Hepatocyte (in vitro differentiated cells): ENCODE results near the gene FBXW10. TPM values are rescaled to one million over a fixed set of nuclear protein-coding genes. Genes with fewer than 3 reads are reported as not detected.
"Not testable (repeated sequence)": the region's sequence is repeated elsewhere in the genome, so short reads cannot be mapped to it uniquely, and the experiment has no call there.

ENCODE experiments used
- DNase-seq: peaks from one replicate; pipeline ENCODE4 v3.0.0-alpha.2; 2016; ENCODE audit warnings: low spot score
- H2AFZ ChIP-seq: fragments of 200-600 bp; sonication (generic); 2 replicates; pipeline ENCODE4 v1.6.0; 2016; ENCODE audit warnings: antibody characterized with exemption, mild to moderate bottlenecking
- H3K27ac ChIP-seq: fragments of 200-600 bp; sonication (generic); 2 replicates; pipeline ENCODE4 v1.5.1; 2016; ENCODE audit warnings: mild to moderate bottlenecking
- H3K27me3 ChIP-seq: fragments of 200-600 bp; sonication (generic); 2 replicates; pipeline ENCODE4 v1.6.1; 2016
- H3K36me3 ChIP-seq: fragments of 200-600 bp; sonication (generic); replicated peaks from 2 replicates; pipeline ENCODE4 v1.5.1; 2016; ENCODE audit warnings: low read depth; ENCODE audit not compliant: insufficient read depth
- H3K4me1 ChIP-seq: fragments of 200-600 bp; sonication (generic); 2 replicates; pipeline ENCODE4 v1.5.1; 2016; ENCODE audit warnings: mild to moderate bottlenecking, moderate library complexity; ENCODE audit not compliant: insufficient read depth
- H3K4me2 ChIP-seq: fragments of 200-600 bp; sonication (generic); 2 replicates; pipeline ENCODE4 v1.6.0; 2016
- H3K4me3 ChIP-seq: fragments of 200-600 bp; sonication (generic); 2 replicates; pipeline ENCODE4 v1.5.1; 2016; ENCODE audit warnings: mild to moderate bottlenecking
- H3K79me2 ChIP-seq: fragments of 200-600 bp; sonication (generic); 2 replicates; pipeline ENCODE4 v1.6.0; 2017; ENCODE audit warnings: mild to moderate bottlenecking
- H3K9me2 ChIP-seq: fragments of 200-600 bp; sonication (generic); replicated peaks from 2 replicates; pipeline ENCODE4 v1.6.0; 2017; ENCODE audit warnings: mild to moderate bottlenecking; ENCODE audit not compliant: insufficient read depth
- H3K9me3 ChIP-seq: fragments of 200-600 bp; sonication (generic); 2 replicates; pipeline ENCODE4 v1.5.1; 2016; ENCODE audit warnings: low read depth, mild to moderate bottlenecking
- H4K20me1 ChIP-seq: fragments of 200-600 bp; sonication (generic); 2 replicates; pipeline ENCODE4 v1.6.0; 2016; ENCODE audit warnings: mild to moderate bottlenecking; ENCODE audit not compliant: insufficient read depth, poor library complexity, severe bottlenecking
- WGBS: methylation state at CpG from one replicate; pipeline ENCODE4 v1.1.6; 2016; ENCODE audit warnings: low lambda C conversion rate; ENCODE audit errors: missing lambda C conversion rate; 5-methylcytosine and 5-hydroxymethylcytosine counted together
- polyA plus RNA-seq: library from polyadenylated mRNA; unstranded; fragments of >200 nt; fragmentation: Nextera tagmentation; extraction: Ambion mirVana; gene quantifications from 2 replicates; pipeline ENCODE4 v1.2.1, GENCODE V29; 2016
- total RNA-seq: library from RNA; depleted of rRNA; stranded (reverse); fragments of >200 nt; gene quantifications from 2 replicates; pipeline ENCODE4 v1.2.3, GENCODE V29; 2014

The FBXW10 gene
- total and polyA plus RNA-seq, 2 experiments from 2014 or later = not detected

DNA sequence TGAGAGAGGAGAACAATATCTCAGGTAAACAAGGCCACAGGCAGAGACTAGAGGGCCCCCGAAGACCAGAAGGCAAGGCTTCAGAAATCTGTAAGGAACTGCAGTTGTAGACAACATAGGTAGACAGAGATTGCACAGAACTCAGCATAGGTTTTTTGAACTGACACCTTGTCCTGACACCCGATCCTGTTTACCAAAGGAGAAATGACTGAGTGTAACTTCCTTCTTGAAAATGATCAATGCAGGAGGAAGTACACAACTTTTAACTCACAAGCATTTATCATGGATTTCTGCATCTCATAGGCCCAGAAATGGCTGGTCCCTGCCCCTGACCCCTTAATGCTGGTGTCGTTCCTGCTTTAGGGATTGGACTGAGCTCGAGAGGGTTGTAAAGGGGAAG lies 872 bp downstream of the FBXW10 start:
- not testable (repeated sequence) for H3K36me3 ChIP-seq, H3K9me3 ChIP-seq, H2AFZ ChIP-seq, H3K27me3 ChIP-seq, H3K4me1 ChIP-seq, DNase-seq, H3K9me2 ChIP-seq, H4K20me1 ChIP-seq, H3K4me2 ChIP-seq, H3K79me2 ChIP-seq, H3K4me3 ChIP-seq
- H3K27ac ChIP-seq = peak overlapping the region; percentile 54
- 52% methylated on average over 3 of the region's 4 CpGs for WGBS

DNA sequence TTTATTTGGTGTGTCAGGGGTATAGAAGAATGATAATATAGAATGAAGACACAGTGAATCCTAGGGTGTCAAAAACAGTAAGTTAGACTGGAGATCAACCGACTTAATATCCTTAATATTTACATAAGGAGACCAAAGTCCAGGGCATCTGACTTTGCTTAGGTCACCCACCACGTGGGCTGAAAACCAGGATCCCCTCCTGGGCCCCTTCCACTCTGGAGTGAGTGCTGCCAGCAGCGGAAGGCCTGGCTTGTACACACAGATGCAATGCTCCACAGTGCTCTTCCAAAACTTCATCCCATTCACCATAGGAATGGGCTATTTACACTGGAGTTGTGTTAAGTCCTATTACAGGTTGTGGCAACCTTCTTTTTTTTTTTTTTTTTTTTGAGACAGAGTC lies 2.7 kb downstream of the FBXW10 start:
- H3K9me3 ChIP-seq, H3K36me3 ChIP-seq, H3K27me3 ChIP-seq, H3K79me2 ChIP-seq, H3K4me3 ChIP-seq, H3K4me1 ChIP-seq, H4K20me1 ChIP-seq, H3K4me2 ChIP-seq, H3K9me2 ChIP-seq, H2AFZ ChIP-seq: not testable (repeated sequence)
- DNase-seq = peak; percentile 76
- 44% methylated on average over 3 of the region's 3 CpGs for WGBS
- H3K27ac ChIP-seq = peak overlapping the region; percentile 78

DNA sequence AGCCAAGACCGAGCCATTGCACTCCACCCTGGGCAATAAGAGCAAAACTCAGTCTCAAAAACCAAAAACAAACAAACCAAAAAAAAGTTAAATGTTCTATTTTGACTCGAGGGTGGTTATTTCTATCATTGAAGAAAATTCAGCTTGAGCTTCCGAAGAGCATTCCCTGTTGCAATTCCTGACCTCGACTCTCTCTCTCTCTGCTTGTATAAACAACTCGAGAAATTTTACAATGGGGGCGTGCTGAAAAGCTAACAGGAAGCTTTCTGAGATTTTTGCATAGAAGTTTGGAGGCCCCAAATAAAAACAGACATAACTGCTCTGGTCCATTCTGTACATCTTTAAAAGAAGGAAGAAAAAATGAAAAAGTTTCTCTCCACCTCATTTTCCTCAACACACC lies 3.6 kb downstream of the FBXW10 start:
- not testable (repeated sequence) for H3K9me2 ChIP-seq, H3K27me3 ChIP-seq, H4K20me1 ChIP-seq, H3K36me3 ChIP-seq, H3K79me2 ChIP-seq, H3K4me3 ChIP-seq, H2AFZ ChIP-seq, H3K9me3 ChIP-seq, H3K4me2 ChIP-seq, H3K4me1 ChIP-seq
- peak; percentile 34 for DNase-seq
- WGBS = 36% methylated on average over 6 of the region's 6 CpGs
- peak overlapping the region; percentile 78 for H3K27ac ChIP-seq

DNA sequence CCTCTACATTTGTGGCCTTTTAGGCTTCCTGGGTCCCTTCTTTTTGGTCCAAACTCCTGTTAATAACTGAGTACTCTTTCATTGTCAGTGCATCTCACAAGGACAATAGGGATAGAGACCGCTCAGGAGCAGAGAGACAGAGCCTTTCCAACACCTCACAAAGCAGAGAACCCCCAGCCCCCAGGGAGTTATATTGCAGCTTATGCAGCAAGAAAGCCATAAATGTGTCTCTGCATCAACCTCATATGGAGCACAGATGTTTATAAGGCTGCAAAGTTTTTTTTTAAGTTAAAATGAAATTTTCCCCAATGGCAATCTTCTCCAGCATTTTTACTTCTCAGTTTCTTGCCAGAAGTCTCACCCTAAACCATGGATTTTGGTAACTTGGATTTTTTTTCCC lies 6.4 kb downstream of the FBXW10 start:
- H3K36me3 ChIP-seq, H3K79me2 ChIP-seq, H3K4me3 ChIP-seq, H3K27me3 ChIP-seq, H4K20me1 ChIP-seq, H3K9me2 ChIP-seq, H3K4me1 ChIP-seq, H2AFZ ChIP-seq, H3K4me2 ChIP-seq, DNase-seq, H3K9me3 ChIP-seq: not testable (repeated sequence)
- peak overlapping the region; percentile 73 for H3K27ac ChIP-seq
- 71% methylated on average over 1 of the region's 1 CpG for WGBS

DNA sequence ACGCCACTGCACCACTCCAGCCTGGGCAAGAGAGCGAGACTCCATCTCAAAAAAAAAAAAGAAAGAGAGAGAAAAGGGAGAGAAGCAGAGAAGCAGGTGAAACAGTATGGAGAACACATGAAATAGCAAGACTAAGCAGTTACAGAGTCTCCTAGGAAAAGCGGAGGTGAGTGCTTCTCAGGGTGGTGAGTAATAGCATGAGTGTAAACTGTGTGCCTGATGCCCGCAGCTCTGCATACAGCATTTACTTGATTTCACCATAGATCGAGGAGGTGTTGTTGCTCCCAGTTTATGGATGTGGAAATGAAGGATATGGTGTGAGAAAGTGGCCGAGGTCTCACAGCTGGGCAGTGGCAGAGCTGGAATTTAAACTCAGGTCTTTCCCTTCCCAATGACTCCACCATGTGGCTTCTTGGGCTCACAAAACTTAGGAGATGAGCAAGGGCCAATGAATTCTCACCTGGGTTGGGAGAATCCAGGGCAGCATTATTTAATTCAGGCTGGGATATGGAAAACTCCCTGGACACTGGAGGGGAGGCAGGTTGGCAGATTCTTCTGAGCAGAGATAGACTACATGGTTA lies 10.1 kb downstream of the FBXW10 start:
- not testable (repeated sequence) for H3K27me3 ChIP-seq, H3K4me1 ChIP-seq, H3K4me2 ChIP-seq, H2AFZ ChIP-seq, H3K79me2 ChIP-seq, H3K4me3 ChIP-seq, H3K27ac ChIP-seq, H3K9me3 ChIP-seq, DNase-seq, H3K9me2 ChIP-seq, H3K36me3 ChIP-seq, H4K20me1 ChIP-seq
- WGBS = 87% methylated on average over 5 of the region's 6 CpGs

DNA sequence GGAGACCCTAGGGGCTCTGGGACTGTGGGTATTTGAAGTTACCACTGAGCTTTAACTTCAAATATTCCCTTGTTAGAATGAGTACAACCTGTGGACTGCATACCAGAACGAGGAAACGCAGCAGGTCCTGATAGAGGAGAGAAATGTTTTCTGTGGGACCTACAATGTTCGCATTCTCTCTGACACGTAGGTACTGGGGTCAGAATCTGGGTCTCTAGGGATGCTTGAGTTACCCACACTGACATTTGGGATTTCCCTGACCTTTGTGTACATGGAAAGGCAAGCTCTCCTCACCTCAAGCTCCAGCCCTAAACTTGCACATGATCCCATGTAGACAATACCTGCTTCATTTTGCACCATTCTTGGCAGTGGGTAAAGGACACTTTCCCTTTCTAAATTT lies 12.1 kb downstream of the FBXW10 start:
- not testable (repeated sequence) for H3K27ac ChIP-seq

DNA sequence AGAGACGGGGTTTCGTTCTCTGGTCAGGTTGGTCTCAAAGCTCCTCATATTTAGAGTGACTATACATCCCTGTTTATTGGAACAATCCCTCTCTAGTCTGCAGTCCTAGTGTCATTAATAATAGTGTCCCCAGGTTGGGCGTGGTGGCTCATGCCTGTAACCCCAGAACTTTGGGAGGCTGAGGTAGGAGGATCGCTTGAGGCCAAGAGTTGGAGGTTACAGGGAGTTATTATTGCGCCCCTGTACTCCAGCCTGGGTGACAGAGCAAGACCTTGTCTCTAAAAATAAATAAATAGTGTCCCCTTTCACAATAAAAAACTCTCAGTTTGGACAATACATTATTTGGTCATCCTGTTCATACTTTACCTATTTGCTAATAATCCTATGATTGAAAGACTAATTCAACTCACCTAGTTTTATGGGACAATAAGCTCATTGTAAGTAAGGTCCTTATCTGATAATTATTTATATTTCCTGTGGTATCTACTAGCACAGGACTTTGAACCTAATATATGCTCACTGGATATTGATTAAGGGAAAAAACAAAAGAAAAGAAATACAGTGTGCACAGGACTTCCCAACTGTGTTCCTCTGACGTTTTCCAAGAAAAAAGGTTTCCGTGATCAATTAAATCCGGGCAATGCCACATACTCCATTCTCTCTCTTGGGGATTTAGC lies 13.7 kb downstream of the FBXW10 start:
- H4K20me1 ChIP-seq, H3K4me1 ChIP-seq, H3K27me3 ChIP-seq, H3K4me2 ChIP-seq, H3K9me2 ChIP-seq, H3K79me2 ChIP-seq, H3K4me3 ChIP-seq, H3K9me3 ChIP-seq, H3K36me3 ChIP-seq, DNase-seq, H2AFZ ChIP-seq, H3K27ac ChIP-seq: not testable (repeated sequence)
- 86% methylated on average over 8 of the region's 8 CpGs for WGBS

More for the DNA sequence above, 12.1 kb downstream of the FBXW10 start:
- not testable (repeated sequence) for H3K79me2 ChIP-seq, DNase-seq, H3K9me3 ChIP-seq, H3K36me3 ChIP-seq, H3K4me2 ChIP-seq, H3K27me3 ChIP-seq, H2AFZ ChIP-seq, H3K9me2 ChIP-seq, H4K20me1 ChIP-seq, H3K4me3 ChIP-seq, H3K4me1 ChIP-seq
- 91% methylated on average over 4 of the region's 4 CpGs for WGBS

DNA sequence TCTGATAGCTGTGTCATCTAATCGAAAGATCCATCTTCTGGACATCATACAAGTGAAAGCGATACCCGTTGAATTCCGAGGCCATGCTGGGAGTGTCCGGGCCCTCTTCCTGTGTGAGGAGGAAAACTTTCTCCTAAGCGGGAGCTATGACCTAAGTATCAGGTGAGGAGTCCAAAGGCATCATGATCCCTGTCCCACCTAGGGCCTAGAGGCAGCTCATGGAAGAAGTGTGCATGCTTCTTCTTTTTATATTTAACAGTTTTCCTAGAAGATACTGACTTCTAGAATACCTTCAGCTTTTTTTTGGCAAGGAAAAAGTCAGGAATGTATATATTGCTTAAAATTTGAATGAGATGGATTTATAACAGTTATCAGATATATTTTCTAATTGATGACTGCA lies 14.5 kb downstream of the FBXW10 start:
- not testable (repeated sequence) for H4K20me1 ChIP-seq, DNase-seq, H3K4me1 ChIP-seq, H3K9me2 ChIP-seq, H3K36me3 ChIP-seq, H2AFZ ChIP-seq, H3K4me2 ChIP-seq, H3K79me2 ChIP-seq, H3K4me3 ChIP-seq, H3K27ac ChIP-seq, H3K9me3 ChIP-seq, H3K27me3 ChIP-seq
- WGBS = 86% methylated on average over 1 of the region's 6 CpGs

DNA sequence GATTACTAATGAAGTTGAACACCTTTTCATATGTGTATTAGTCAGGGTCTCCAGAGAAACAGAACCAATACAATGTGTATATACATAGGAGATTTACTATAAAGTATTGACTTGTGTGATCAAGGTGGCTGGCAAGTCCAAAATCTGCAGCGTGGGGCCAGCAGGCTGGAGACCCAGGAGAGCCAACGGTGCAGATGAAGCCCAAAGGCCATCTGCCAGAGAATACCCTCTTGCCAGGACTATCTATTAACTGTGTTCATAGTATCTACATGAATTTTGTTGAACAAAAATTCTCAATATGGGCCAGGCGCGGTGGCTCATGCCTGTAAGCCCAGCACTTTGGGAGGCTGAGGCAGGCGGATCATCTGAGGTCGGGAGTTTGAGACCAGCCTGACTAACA lies 16.4 kb downstream of the FBXW10 start:
- not testable (repeated sequence) for H4K20me1 ChIP-seq, H3K79me2 ChIP-seq, H3K27ac ChIP-seq, H3K36me3 ChIP-seq, H2AFZ ChIP-seq, H3K9me2 ChIP-seq, H3K4me3 ChIP-seq, H3K4me2 ChIP-seq, DNase-seq, H3K27me3 ChIP-seq, H3K4me1 ChIP-seq, H3K9me3 ChIP-seq
- 98% methylated on average over 6 of the region's 6 CpGs for whole genome bisulfite sequencing
